Mesenchymal stem cell (in vitro differentiated cells and primary cell): ENCODE data around the gene ALPP.
"Not testable (repeated sequence)": the region's sequence is repeated elsewhere in the genome, so short reads cannot be mapped to it uniquely, and the experiment has no call there.

Experiments used
- DNase-seq: peaks from one replicate; pipeline ENCODE4 v3.0.0-alpha.2; 2013
- H2AFZ ChIP-seq: one replicate; pipeline ENCODE4 v1.6.1; 2013; ENCODE audit warnings: low read depth, mild to moderate bottlenecking, control low read depth, inconsistent platforms, low read length, moderate library complexity
- H2AK5ac ChIP-seq: 2 replicates; pipeline ENCODE4 v1.6.1; 2013; ENCODE audit warnings: low read length, moderate library complexity, mild to moderate bottlenecking, inconsistent platforms; ENCODE audit not compliant: severe bottlenecking
- H2BK120ac ChIP-seq: one replicate; pipeline ENCODE4 v1.6.1; 2013; ENCODE audit warnings: low read depth, mild to moderate bottlenecking, inconsistent platforms, low read length, moderate library complexity
- H2BK12ac ChIP-seq, 2 experiments: one replicate each; pipeline ENCODE4 v1.6.1; 2013; ENCODE audit warnings: inconsistent platforms in 2 of 2, low read length in 2 of 2, mild to moderate bottlenecking in 2 of 2, moderate library complexity in 2 of 2, control low read depth in 1 of 2
- H2BK15ac ChIP-seq: one replicate; pipeline ENCODE4 v1.6.1; 2013; ENCODE audit warnings: mild to moderate bottlenecking, low read depth, inconsistent platforms; ENCODE audit not compliant: poor library complexity, severe bottlenecking
- H2BK5ac ChIP-seq: 2 replicates; pipeline ENCODE4 v1.6.1; 2013; ENCODE audit warnings: low read depth, mild to moderate bottlenecking, low read length, control low read depth, inconsistent platforms; ENCODE audit not compliant: poor library complexity, severe bottlenecking
- H3K14ac ChIP-seq, 2 experiments: one replicate each; pipeline ENCODE4 v1.6.1; 2013; ENCODE audit warnings: inconsistent platforms in 2 of 2, low read length in 2 of 2, control low read depth in 1 of 2, mild to moderate bottlenecking in 1 of 2, moderate library complexity in 1 of 2
- H3K18ac ChIP-seq, 2 experiments: one replicate each; pipeline ENCODE4 v1.6.1; 2013; ENCODE audit warnings: inconsistent platforms in 2 of 2, low read length in 2 of 2, control low read depth in 1 of 2, low read depth in 1 of 2, mild to moderate bottlenecking in 1 of 2
- H3K23ac ChIP-seq, 2 experiments: one replicate each; pipeline ENCODE4 v1.6.1; 2013; ENCODE audit warnings: inconsistent platforms in 2 of 2, low read length in 2 of 2, mild to moderate bottlenecking in 2 of 2, moderate library complexity in 2 of 2, control low read depth in 1 of 2
- H3K27ac ChIP-seq: 2 replicates; pipeline ENCODE4 v1.5.1; 2013; ENCODE audit warnings: mild to moderate bottlenecking, moderate library complexity, low read length, control low read depth, inconsistent platforms; ENCODE audit not compliant: poor library complexity, severe bottlenecking
- H3K27me3 ChIP-seq, 2 experiments: 2 replicates each; pipeline versions ENCODE4 v1.6.1 to v1.7.0; 2013; ENCODE audit warnings: low read length in 2 of 2, mild to moderate bottlenecking in 2 of 2, moderate library complexity in 2 of 2, control low read depth in 1 of 2, inconsistent platforms in 1 of 2; ENCODE audit not compliant: control insufficient read depth in 1 of 2, insufficient read depth in 1 of 2
- H3K36me3 ChIP-seq, 2 experiments: 2 replicates each; pipeline versions ENCODE4 v1.6.1 to v1.7.0; 2013; ENCODE audit warnings: low read length in 2 of 2, control low read depth in 1 of 2, inconsistent platforms in 1 of 2, low read depth in 1 of 2, mild to moderate bottlenecking in 1 of 2; ENCODE audit not compliant: insufficient read depth in 2 of 2, control insufficient read depth in 1 of 2
- H3K4ac ChIP-seq, 2 experiments: one replicate each; pipeline ENCODE4 v1.6.1; 2013; ENCODE audit warnings: inconsistent platforms in 2 of 2, low read length in 2 of 2, mild to moderate bottlenecking in 2 of 2, moderate library complexity in 2 of 2, control low read depth in 1 of 2, low read depth in 1 of 2
- H3K4me1 ChIP-seq: 2 replicates; pipeline ENCODE4 v1.6.1; 2013; ENCODE audit warnings: low read depth, low read length, control low read depth; ENCODE audit not compliant: control insufficient read depth, insufficient read depth
- H3K4me2 ChIP-seq: 2 replicates; pipeline ENCODE4 v1.6.1; 2013; ENCODE audit warnings: low read length, mild to moderate bottlenecking, inconsistent platforms; ENCODE audit not compliant: poor library complexity, severe bottlenecking
- H3K4me3 ChIP-seq, 2 experiments: 2 replicates each; pipeline versions ENCODE4 v1.5.1 to v1.7.0; 2013; ENCODE audit warnings: low read length in 2 of 2, mild to moderate bottlenecking in 2 of 2, control low read depth in 1 of 2, low read depth in 1 of 2; ENCODE audit not compliant: insufficient read depth in 1 of 2
- H3K79me1 ChIP-seq: replicated peaks from 2 replicates; pipeline ENCODE4 v1.6.1; 2013; ENCODE audit warnings: mild to moderate bottlenecking, control low read depth, low read length, inconsistent platforms; ENCODE audit not compliant: poor library complexity, severe bottlenecking
- H3K9ac ChIP-seq: 2 replicates; pipeline ENCODE4 v1.7.0; 2013; ENCODE audit warnings: mild to moderate bottlenecking, low read length, moderate library complexity
- H3K9me3 ChIP-seq: 2 replicates; pipeline ENCODE4 v1.7.0; 2013; ENCODE audit warnings: mild to moderate bottlenecking, low read length; ENCODE audit not compliant: control insufficient read depth
- H4K8ac ChIP-seq: one replicate; pipeline ENCODE4 v1.6.1; 2013; ENCODE audit warnings: inconsistent platforms, mild to moderate bottlenecking, low read length, moderate library complexity
- H4K91ac ChIP-seq: one replicate; pipeline ENCODE4 v1.6.1; 2013; ENCODE audit warnings: mild to moderate bottlenecking, low read length, inconsistent platforms
- WGBS: methylation state at CpG from one replicate; pipeline ENCODE4 v1.1.7; 2013; ENCODE audit warnings: mixed read lengths; 5-methylcytosine and 5-hydroxymethylcytosine counted together

ALPP gene

DNA sequence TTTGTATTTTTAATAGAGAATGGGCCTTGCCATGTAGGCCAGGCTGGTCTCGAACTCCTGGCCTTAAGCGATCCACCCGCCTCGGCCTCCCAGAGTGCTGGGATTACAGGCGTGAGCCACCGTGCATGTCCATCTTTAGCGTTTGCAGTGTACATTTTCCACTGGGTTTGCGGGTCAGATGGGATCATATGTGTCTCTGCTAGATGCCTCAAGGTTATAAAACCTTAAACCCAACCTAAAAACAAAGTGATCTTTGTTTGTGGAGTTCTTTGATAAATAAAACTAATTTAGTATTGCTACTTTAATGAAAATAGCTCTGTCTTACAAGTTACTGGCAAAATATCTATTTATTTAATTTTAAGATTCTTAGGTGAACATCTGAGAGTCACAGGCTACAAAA is 15.0 kb downstream of the ALPP start:
- H3K14ac ChIP-seq: no peak overlapping the region
- H3K36me3 ChIP-seq: no peaks in the 10 kb centered on the region
- H2BK12ac ChIP-seq: no peak overlapping the region
- H3K9ac ChIP-seq: no peak overlapping the region
- H4K91ac ChIP-seq: no peak overlapping the region
- DNase-seq: no peak
- peaks cover 11% of the 10 kb centered on the region for H3K4me1 ChIP-seq
- H2AFZ ChIP-seq: no peak overlapping the region
- no peak overlapping the region for H2AK5ac ChIP-seq
- H2BK5ac ChIP-seq: no peak overlapping the region
- H3K4me2 ChIP-seq: no peak overlapping the region
- no peak overlapping the region for H2BK15ac ChIP-seq
- no peak overlapping the region for H3K18ac ChIP-seq
- no peak overlapping the region for H3K4ac ChIP-seq
- no peak overlapping the region for H4K8ac ChIP-seq
- peaks cover 6 to 36% of the 10 kb centered on the region in 2 experiments for H3K27me3 ChIP-seq
- H3K23ac ChIP-seq: no peak overlapping the region
- H3K27ac ChIP-seq: no peak overlapping the region
- WGBS: 92% methylated on average over 5 of the region's 8 CpGs
- no peak overlapping the region for H2BK120ac ChIP-seq
- H3K4me3 ChIP-seq: no peak overlapping the region
- H3K9me3 ChIP-seq: no peaks in the 10 kb centered on the region
- H3K79me1 ChIP-seq: no peaks in the 10 kb centered on the region

DNA sequence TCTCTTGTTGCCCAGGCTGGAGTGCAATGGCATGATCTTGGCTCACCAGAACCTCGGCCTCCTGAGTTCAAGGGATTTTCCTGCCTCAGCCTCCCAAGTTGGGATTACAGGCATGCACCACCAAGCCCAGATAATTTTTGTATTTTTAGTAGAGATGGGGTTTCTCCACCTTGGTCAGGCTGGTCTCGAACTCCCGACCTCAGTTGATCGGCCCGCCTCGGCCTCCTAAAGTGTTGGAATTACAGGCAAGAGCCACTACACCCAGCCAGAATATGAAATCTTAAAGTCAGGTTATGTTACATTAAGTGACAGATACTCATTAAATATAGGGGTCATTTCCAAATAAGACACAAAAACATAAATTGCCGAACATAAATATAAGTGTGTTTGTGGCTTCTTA is 15.9 kb downstream of the ALPP start:
- not testable (repeated sequence) for H3K4me3 ChIP-seq, H2AFZ ChIP-seq, H3K9ac ChIP-seq, H3K4ac ChIP-seq, H2BK12ac ChIP-seq, H3K36me3 ChIP-seq, H2AK5ac ChIP-seq, H3K27ac ChIP-seq, H3K4me1 ChIP-seq, H4K91ac ChIP-seq, H2BK120ac ChIP-seq, H2BK5ac ChIP-seq, H4K8ac ChIP-seq, H3K23ac ChIP-seq, H3K4me2 ChIP-seq, H3K14ac ChIP-seq, H2BK15ac ChIP-seq, H3K79me1 ChIP-seq, DNase-seq, H3K9me3 ChIP-seq, H3K18ac ChIP-seq
- 90% methylated on average over 1 of the region's 7 CpGs for WGBS
- H3K27me3 ChIP-seq: peaks cover 8 to 35% of the 10 kb centered on the region in 2 experiments

DNA sequence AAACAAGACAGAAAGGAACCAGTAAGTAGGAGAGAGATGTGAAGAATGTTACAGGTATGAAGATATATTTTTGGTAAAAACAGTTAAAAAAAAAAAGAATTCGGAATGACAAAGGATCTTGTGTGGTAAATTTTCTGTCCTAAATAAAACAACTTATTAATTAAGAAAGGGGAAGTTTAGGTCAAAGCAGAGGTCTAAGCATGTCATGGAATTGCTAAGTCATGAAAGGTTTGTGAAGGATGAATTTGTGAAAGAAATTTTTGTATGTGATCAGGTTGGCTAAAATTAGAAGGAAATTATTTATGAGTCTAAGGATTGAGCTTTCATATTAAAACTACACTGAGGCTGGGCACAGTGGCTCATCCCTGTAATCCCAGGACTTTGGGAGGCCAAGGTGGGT is 17.0 kb downstream of the ALPP start:
- Histone ChIP-seq H3K4me3 (no peak overlapping the region), H3K27ac (no peak overlapping the region), H3K4me1 (peaks cover 2% of the 10 kb centered on the region), H3K4ac (no peak overlapping the region), H3K4me2 (no peak overlapping the region), H3K79me1 (no peaks in the 10 kb centered on the region), H2BK120ac (no peak overlapping the region), H4K91ac (no peak overlapping the region), H3K27me3 (peaks cover 14 to 34% of the 10 kb centered on the region in 2 experiments), H2AFZ (no peak overlapping the region), H3K9ac (no peak overlapping the region), H2BK15ac (no peak overlapping the region), H2BK5ac (no peak overlapping the region), H3K18ac (no peak overlapping the region), H3K23ac (no peak overlapping the region), H2AK5ac (no peak overlapping the region), H2BK12ac (no peak overlapping the region), H3K14ac (no peak overlapping the region), H4K8ac (no peak overlapping the region), H3K9me3 (no peaks in the 10 kb centered on the region), H3K36me3 (no peaks in the 10 kb centered on the region)
- DNase-seq: no peak
- no CpG with 5 or more reads among the region's 1 CpG for WGBS

DNA sequence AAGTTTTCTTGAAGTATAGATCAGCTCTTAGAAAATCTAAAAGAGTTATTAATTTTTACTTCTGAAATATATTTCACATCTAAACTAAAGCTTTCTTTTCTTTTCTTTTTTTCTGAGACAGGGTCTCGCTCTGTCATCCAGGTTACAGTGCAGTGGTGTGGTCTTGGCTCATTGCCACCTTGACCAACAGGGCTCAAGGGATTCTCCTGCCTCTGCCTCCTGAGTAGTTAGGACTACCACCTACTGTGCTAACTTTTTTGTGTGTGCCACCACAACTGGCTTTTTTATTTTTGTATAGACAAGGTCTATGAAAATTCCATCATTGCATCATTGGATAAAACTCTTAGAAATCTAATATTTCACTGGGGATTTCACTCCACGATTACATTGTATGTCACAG is 18.1 kb downstream of the ALPP start:
- DNase-seq: no peak
- Histone ChIP-seq H2BK12ac (no peak overlapping the region), H3K18ac (no peak overlapping the region), H2BK15ac (no peak overlapping the region), H2AFZ (no peak overlapping the region), H2BK5ac (no peak overlapping the region), H3K4ac (no peak overlapping the region), H2AK5ac (no peak overlapping the region), H3K4me2 (peak overlapping the region; percentile 39), H3K4me1 (peaks cover 2% of the 10 kb centered on the region), H4K91ac (no peak overlapping the region), H2BK120ac (no peak overlapping the region), H4K8ac (no peak overlapping the region), H3K23ac (no peak overlapping the region), H3K4me3 (no peak overlapping the region), H3K36me3 (no peaks in the 10 kb centered on the region), H3K27me3 (peaks cover 19 to 33% of the 10 kb centered on the region in 2 experiments), H3K27ac (no peak overlapping the region), H3K14ac (no peak overlapping the region), H3K9me3 (no peaks in the 10 kb centered on the region), H3K9ac (no peak overlapping the region), H3K79me1 (no peaks in the 10 kb centered on the region)
- WGBS: 95% methylated on average over 2 of the region's 2 CpGs
